Testis (tissue), 2 donors: ENCODE data around the gene MT3.

Experiments
- CTCF ChIP-seq, 3 experiments: fragments of 450-650 bp in 2 of 3; fragments of 200-600 bp in 1 of 3; sonication (generic) in 1 of 3; IDR thresholded peaks; one replicate each; pipeline ENCODE4 v1.5.1; 2016 to 2019; ENCODE audit warnings: antibody characterized with exemption in 3 of 3, mild to moderate bottlenecking in 2 of 3, moderate library complexity in 1 of 3
- POLR2A ChIP-seq: fragments of 450-650 bp; IDR thresholded peaks from one replicate; pipeline ENCODE4 v1.6.1; 2017; ENCODE audit warnings: antibody characterized with exemption, mild to moderate bottlenecking, moderate library complexity

GRCh38 chr16:56569971-56570370 is 19.4 kb upstream of the MT3 start:
- TF ChIP-seq CTCF (IDR thresholded peaks at IDR 0.05) (no peak), POLR2A (no peak)
